ENCODE measurements around the gene MTF1.
A peak's percentile ranks its signal among the peaks of the same experiment; 100 is the strongest.

The MTF1 gene

DNA sequence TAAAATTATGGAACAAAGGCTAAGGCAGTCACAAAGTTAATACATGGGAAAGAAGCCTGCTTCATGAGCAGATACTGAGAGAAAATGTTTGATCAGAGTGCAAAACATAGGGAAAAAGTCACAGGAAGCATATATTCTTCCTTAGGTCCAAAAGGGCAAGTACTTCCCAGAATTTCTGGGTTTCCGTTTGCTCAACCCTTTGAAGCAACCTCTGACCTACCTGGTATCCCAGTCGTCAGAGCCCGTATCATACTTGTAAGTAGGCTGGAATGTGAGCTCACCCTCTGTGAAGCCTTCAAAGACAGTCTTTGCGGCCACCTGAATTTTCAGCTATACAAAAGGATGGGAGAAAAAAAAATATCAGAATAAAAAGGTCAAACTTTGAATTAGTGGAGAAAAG, 20.5 kb upstream of the MTF1 start:
- no peak for TF ChIP-seq CTCF (conservative IDR thresholded peaks at IDR 0.05; ENCODE audit: low read depth, low read length)

DNA sequence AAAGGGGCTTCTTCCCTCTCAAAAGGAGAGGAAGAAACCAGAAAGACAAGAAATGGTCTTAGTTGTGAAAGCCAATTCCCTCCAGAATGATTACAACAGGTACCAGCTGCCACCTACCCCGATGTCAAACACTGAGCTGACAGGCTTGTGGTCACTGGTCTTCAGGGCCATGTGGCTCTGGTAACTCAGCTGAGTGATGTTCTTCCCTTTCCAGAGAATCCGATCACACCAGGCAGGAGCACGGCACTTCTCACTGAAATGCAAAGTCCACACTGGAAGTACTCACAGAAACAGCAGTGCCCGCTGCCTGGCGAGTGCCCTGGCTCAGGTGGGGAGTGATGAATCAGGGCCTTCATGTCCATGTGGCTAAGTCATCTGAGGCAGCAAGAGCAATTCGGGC, 18.7 kb upstream of the MTF1 start:
- no peak overlapping the region for H3K4me3 ChIP-seq (ENCODE audit: low read length)
- DNase-seq (ENCODE audit: low read depth): no peak
- TF ChIP-seq CTCF (conservative IDR thresholded peaks at IDR 0.05; ENCODE audit: low read depth, low read length): no peak

More for the DNA sequence above, 20.5 kb upstream of the MTF1 start:
- H3K4me3 ChIP-seq (ENCODE audit: low read length): no peak overlapping the region
- DNase-seq (ENCODE audit: low read depth): no peak

DNA sequence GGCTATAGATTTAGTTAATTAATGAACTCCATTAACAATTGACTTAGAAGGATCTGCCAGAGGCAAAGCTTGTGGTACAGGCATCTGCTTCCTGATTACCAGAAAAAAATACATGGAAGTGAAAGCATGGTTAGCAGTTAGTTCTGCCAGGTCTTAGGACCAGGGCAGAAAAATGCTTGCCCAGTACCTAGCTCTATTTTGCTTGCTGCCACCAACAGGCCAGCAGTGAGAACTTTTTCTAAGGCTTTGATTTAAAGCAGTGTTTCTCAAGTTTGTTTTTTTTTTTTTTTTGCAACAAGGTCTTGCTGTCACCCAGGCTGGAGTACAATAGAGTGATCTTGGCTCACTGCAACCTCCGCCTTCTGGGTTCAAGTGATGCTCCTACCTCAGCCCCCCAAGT, 16.4 kb upstream of the MTF1 start:
- H3K4me3 ChIP-seq (ENCODE audit: low read length): no peak overlapping the region
- peak; percentile 50 for TF ChIP-seq CTCF (conservative IDR thresholded peaks at IDR 0.05; ENCODE audit: low read depth, low read length)
- DNase-seq (ENCODE audit: low read depth): no peak

DNA sequence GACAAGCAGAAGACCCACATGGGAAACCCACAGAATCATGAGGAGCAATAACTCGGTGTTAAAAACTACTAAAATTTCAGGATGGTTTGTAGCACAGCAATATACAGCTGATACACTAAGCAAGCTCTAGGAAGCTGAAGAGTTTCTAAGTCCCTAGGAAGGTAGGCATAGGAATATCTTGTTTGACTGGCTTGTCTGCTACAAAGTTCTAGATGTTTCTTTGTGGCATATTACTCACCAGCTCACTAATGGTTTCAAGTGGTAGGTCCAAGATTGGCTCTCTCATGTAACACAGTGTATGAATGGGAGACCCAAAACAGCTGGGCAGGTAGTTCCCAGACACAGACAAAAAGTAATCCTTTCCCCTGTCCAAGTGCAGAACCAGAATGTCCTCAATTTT, 13.3 kb upstream of the MTF1 start:
- no peak for TF ChIP-seq CTCF (conservative IDR thresholded peaks at IDR 0.05; ENCODE audit: low read depth, low read length)
- H3K4me3 ChIP-seq (ENCODE audit: low read length): no peak overlapping the region
- no peak for DNase-seq (ENCODE audit: low read depth)

DNA sequence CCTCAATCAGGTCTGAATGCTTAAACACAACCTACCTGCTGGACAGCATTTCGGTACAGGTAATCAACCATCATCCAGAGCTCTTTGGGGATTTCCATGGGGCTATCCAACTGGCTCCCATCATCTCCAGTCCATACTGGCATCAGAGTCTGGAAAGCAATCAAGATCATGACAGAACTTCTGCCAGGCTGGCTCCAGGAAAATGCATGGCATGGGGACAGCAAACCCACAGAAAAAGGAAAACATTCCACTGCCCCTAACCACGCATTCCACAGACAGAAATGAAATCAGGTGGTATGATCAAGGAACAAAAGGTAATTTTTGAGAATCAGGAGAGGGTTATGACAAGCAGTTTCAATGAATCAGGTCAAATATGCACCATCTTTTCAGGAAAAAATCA, 9.1 kb upstream of the MTF1 start:
- TF ChIP-seq CTCF (conservative IDR thresholded peaks at IDR 0.05; ENCODE audit: low read depth, low read length): no peak
- no peak for DNase-seq (ENCODE audit: low read depth)

DNA sequence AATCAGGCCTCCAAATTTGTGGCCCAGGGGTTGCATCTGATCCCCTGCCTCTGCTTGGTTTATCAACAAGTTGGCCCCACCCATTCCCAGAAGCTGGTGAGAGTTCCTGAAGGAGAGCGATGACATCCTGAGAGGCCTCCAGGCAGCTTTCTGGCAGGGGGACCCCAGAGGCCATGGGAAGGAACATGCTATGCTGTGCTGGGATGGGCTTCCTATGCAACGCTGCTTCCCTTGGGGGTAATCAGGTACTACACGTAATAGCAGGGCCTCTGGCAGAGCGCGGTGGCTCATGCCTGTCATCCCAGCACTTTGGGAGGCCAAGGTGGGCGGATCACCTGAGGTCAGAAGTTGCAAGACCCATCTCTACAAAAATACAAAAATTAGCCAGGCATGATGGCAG, 8.4 kb upstream of the MTF1 start:
- no peak overlapping the region for H3K4me3 ChIP-seq (ENCODE audit: low read length)
- DNase-seq (ENCODE audit: low read depth): no peak
- TF ChIP-seq CTCF (conservative IDR thresholded peaks at IDR 0.05; ENCODE audit: low read depth, low read length): no peak

More for the DNA sequence above, 9.1 kb upstream of the MTF1 start:
- no peak overlapping the region for H3K4me3 ChIP-seq (ENCODE audit: low read length)

DNA sequence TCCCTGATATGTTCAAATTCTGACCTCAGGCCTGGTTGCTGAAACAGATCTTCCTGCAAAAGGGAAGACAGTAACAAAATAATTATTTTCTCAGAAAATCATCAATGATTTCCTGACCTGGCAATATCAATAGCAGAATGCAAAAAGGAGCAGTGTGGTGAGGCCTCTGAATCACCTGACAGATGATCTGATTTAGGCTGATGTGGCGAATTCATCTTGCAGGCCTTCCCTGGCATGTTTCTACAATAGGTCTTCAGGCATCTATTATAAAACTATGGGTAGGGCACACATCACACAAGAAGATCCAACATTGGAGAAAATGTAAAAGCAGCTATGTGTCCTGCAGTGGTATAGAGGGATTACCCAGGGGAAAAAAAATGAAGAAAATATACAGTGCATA, 7.1 kb upstream of the MTF1 start:
- no peak overlapping the region for H3K4me3 ChIP-seq (ENCODE audit: low read length)
- DNase-seq (ENCODE audit: low read depth): no peak
- no peak for TF ChIP-seq CTCF (conservative IDR thresholded peaks at IDR 0.05; ENCODE audit: low read depth, low read length)
